Liver (tissue), 9 donors: Measurements from ENCODE around the gene CLASRP. TPM values are rescaled to one million over a fixed set of nuclear protein-coding genes. Genes with fewer than 3 reads are reported as not detected.
"Not testable (repeated sequence)": the region's sequence is repeated elsewhere in the genome, so short reads cannot be mapped to it uniquely, and the experiment has no call there.

Experiments used
- DNase-seq: peaks from one replicate; pipeline ENCODE4 v3.0.0-alpha.2; 2017; ENCODE audit warnings: low spot score
- H3K27ac ChIP-seq, 2 donors: one replicate each; pipeline ENCODE4 v1.7.0; 2013; ENCODE audit warnings: inconsistent platforms in 2 of 2, low read length in 2 of 2, control low read depth in 1 of 2, low read depth in 1 of 2, mild to moderate bottlenecking in 1 of 2
- H3K27me3 ChIP-seq, 4 donors: one replicate each; pipeline versions ENCODE4 v1.6.1 to v1.7.0; 2013; ENCODE audit warnings: low read length in 3 of 4, inconsistent platforms in 1 of 4, mild to moderate bottlenecking in 1 of 4, moderate library complexity in 1 of 4; ENCODE audit not compliant: control insufficient read depth in 4 of 4, insufficient read depth in 4 of 4
- H3K36me3 ChIP-seq, 4 donors: one replicate each; pipeline versions ENCODE4 v1.6.1 to v1.7.0; 2013; ENCODE audit warnings: low read length in 3 of 4, mild to moderate bottlenecking in 3 of 4, low read depth in 1 of 4, moderate library complexity in 1 of 4; ENCODE audit not compliant: control insufficient read depth in 4 of 4, insufficient read depth in 3 of 4
- H3K4me1 ChIP-seq, 4 donors: one replicate each; pipeline versions ENCODE4 v1.6.1 to v1.7.0; 2013; ENCODE audit warnings: low read length in 3 of 4, mild to moderate bottlenecking in 3 of 4, moderate library complexity in 1 of 4; ENCODE audit not compliant: control insufficient read depth in 4 of 4, insufficient read depth in 4 of 4
- H3K4me3 ChIP-seq, 3 donors: one replicate each; pipeline versions ENCODE4 v1.6.1 to v1.7.0; 2013; ENCODE audit warnings: low read length in 3 of 3, control low read depth in 1 of 3, low read depth in 1 of 3, mild to moderate bottlenecking in 1 of 3
- H3K9ac ChIP-seq, 2 donors: one replicate each; pipeline ENCODE4 v1.7.0; 2013; ENCODE audit warnings: low read length in 2 of 2, mild to moderate bottlenecking in 2 of 2, moderate library complexity in 2 of 2, control low read depth in 1 of 2, low read depth in 1 of 2
- H3K9me3 ChIP-seq, 4 donors: one replicate each; pipeline versions ENCODE4 v1.6.1 to v1.7.0; 2013; ENCODE audit warnings: low read length in 3 of 4; ENCODE audit not compliant: control insufficient read depth in 4 of 4
- CTCF ChIP-seq: fragments of 150-350 bp; IDR thresholded peaks from 2 replicates; pipeline ENCODE4 v1.5.1; 2017; ENCODE audit warnings: improper control_type of control experiment, low read depth, low read length; ENCODE audit not compliant: missing input control
- EGR1 ChIP-seq, 2 donors: IDR thresholded peaks; 2 replicates each; pipeline ENCODE4 v1.6.1; 2016 to 2018; ENCODE audit warnings: antibody characterized with exemption in 2 of 2, low read depth in 2 of 2
- FOXA1 ChIP-seq: IDR thresholded peaks from 2 replicates; pipeline ENCODE4 v1.6.1; 2016; ENCODE audit warnings: antibody characterized with exemption
- GABPA ChIP-seq, 2 donors: IDR thresholded peaks in 1 of 2; conservative IDR thresholded peaks in 1 of 2; 2 replicates each; pipeline ENCODE4 v1.6.1; 2016; ENCODE audit warnings: antibody characterized with exemption in 2 of 2, mild to moderate bottlenecking in 1 of 2, moderate library complexity in 1 of 2
- HNF4A ChIP-seq, 2 donors: conservative IDR thresholded peaks; 2 replicates each; pipeline ENCODE4 v1.6.1; 2016; ENCODE audit warnings: antibody characterized with exemption in 2 of 2, mild to moderate bottlenecking in 2 of 2
- JUND ChIP-seq, 2 donors: IDR thresholded peaks; 2 replicates each; pipeline ENCODE4 v1.6.1; 2016; ENCODE audit warnings: antibody characterized with exemption in 2 of 2
- RAD21 ChIP-seq, 2 donors: IDR thresholded peaks; 2 replicates each; pipeline ENCODE4 v1.6.1; 2016; ENCODE audit warnings: antibody characterized with exemption in 2 of 2, mild to moderate bottlenecking in 2 of 2
- REST ChIP-seq: IDR thresholded peaks from 2 replicates; pipeline ENCODE4 v1.6.1; 2016; ENCODE audit warnings: antibody characterized with exemption, mild to moderate bottlenecking
- RXRA ChIP-seq, 2 donors: IDR thresholded peaks; 2 replicates each; pipeline ENCODE4 v1.6.1; 2017 to 2018; ENCODE audit warnings: antibody characterized with exemption in 2 of 2, mild to moderate bottlenecking in 1 of 2
- SP1 ChIP-seq: IDR thresholded peaks from 2 replicates; pipeline ENCODE4 v1.6.1; 2018; ENCODE audit warnings: antibody characterized with exemption, mild to moderate bottlenecking
- TAF1 ChIP-seq: conservative IDR thresholded peaks from 2 replicates; pipeline ENCODE4 v1.6.1; 2016; ENCODE audit warnings: antibody characterized with exemption, mild to moderate bottlenecking
- YY1 ChIP-seq: IDR thresholded peaks from 2 replicates; pipeline ENCODE4 v1.6.1; 2016; ENCODE audit warnings: antibody characterized with exemption, mild to moderate bottlenecking
- ZBTB33 ChIP-seq: IDR thresholded peaks from 2 replicates; pipeline ENCODE4 v1.6.1; 2016; ENCODE audit warnings: antibody characterized with exemption
- WGBS: extraction: QIAGEN DNeasy Blood & Tissue Kit; methylation state at CpG from one replicate; pipeline ENCODE4 v1.1.7; 2013; 5-methylcytosine and 5-hydroxymethylcytosine counted together
- polyA plus RNA-seq, 2 donors: library from polyadenylated mRNA; stranded (reverse) in 1 of 2; unstranded in 1 of 2; fragments of 200-250 nt in 1 of 2; fragments of >200 nt in 1 of 2; fragmentation: Nextera tagmentation in 1 of 2; extraction: Ambion mirVana in 1 of 2; gene quantifications; one replicate each; pipeline versions ENCODE4 v1.2.1 to v1.2.3, GENCODE V29; 2013 to 2015
- total RNA-seq, 2 donors: library from RNA; depleted of rRNA; stranded (reverse); fragments of >200 nt; gene quantifications; one replicate each; pipeline ENCODE4 v1.2.3, GENCODE V29; 2014
- TF ChIP-seq, protein P1 (sequence below): IDR thresholded peaks from 2 replicates; pipeline ENCODE4 v1.6.1; 2016; ENCODE audit warnings: antibody characterized with exemption
- TF ChIP-seq, protein P2 (sequence below): IDR thresholded peaks from 2 replicates; pipeline ENCODE4 v1.6.1; 2016; ENCODE audit warnings: antibody characterized with exemption
- donor health status: healthy.
- donor health status: healthy.
- donor health status: healthy.
- donor health status: healthy.
- donor health status: healthy.

CLASRP gene
- total and polyA plus RNA-seq, 4 donors = 9.0 to 44.3 (median 12.8) TPM

DNA sequence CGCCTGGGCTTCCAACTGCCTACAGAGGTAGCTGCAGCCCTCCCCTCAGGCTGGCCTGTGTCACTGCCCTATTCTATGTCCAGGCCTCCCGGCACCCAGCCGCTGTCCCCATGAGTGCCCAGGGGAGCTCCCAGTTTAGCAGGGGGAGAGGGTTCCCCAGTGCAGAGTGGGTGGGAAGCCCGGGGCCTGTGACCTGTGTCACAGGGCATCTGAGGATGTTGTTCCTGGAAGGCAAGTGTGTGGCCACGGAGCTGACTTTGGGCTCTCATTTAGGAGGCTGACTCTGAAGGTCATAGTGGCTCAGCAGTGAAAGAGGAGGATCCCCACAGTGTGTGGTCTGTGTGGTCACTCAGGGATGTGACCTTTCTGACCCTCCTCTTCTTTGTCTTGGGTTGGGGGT is 79.3 kb downstream of the CLASRP start:
- Histone ChIP-seq H3K27me3 (no peaks in the 10 kb centered on the region), H3K9ac (no peak overlapping the region), H3K4me1 (peaks cover 3 to 11% (median 7%) of the 10 kb centered on the region in 4 donors), H3K9me3 (no peaks in the 10 kb centered on the region), H3K27ac (no peak overlapping the region), H3K36me3 (no peaks in the 10 kb centered on the region), H3K4me3 (no peak overlapping the region)
- DNase-seq = no peak
- 80% methylated on average over 5 of the region's 5 CpGs for WGBS
- TF ChIP-seq, protein P1, sequence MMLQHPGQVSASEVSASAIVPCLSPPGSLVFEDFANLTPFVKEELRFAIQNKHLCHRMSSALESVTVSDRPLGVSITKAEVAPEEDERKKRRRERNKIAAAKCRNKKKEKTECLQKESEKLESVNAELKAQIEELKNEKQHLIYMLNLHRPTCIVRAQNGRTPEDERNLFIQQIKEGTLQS = no peak
- no peak for TF ChIP-seq HNF4A (conservative IDR thresholded peaks at IDR 0.05)
- TF ChIP-seq CTCF = no peak
- TF ChIP-seq SP1 = no peak
- TF ChIP-seq EGR1 (IDR thresholded peaks at IDR 0.05; ENCODE audit: low read depth in 2 of 2) = no peak
- TF ChIP-seq RXRA (IDR thresholded peaks at IDR 0.05) = no peak
- TF ChIP-seq JUND (IDR thresholded peaks at IDR 0.05) = no peak

DNA sequence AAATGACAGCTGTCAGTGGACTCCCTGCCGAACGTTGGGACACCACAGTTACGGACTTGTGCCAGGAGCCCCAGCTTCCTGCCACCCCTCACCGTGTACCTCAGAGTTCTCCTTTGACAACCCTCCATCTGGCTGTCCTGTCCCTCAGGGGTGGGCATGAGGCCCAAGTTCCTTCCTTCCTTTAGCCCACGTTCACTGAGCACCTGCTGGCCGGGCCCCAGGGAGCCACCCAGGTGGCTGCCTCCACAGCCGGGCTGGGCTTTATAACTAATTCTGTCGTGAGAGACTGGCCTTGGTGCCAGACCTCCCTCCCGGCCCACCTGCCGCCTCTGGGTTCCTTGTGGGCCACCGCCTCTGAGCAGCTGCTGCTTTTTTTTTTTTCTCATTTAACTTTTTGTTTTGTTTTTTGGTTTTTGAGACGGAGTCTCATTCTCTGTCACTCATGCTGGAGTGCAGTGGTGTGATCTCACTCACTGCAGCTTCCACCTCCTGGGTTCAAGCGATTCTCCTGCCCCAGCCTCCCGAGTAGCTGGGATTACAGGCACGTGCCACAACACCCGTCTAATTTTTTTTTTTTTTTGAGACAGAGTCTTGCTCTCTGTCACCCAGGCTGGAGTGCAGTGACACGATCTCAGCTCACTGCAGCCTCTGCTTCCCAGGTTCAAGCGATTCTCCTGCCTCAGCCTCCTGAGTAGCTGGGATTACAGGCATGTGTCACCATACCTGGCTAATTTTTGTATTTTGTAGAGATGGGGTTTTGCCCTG is 79.9 kb downstream of the CLASRP start:
- H3K27me3 ChIP-seq, DNase-seq, H3K36me3 ChIP-seq, H3K9ac ChIP-seq, H3K4me3 ChIP-seq, H3K4me1 ChIP-seq, H3K27ac ChIP-seq, H3K9me3 ChIP-seq: not testable (repeated sequence)
- 73% methylated on average over 18 of the region's 18 CpGs for WGBS

- no peak for DNase-seq
- Histone ChIP-seq H3K4me3 (no peak overlapping the region), H3K27me3 (no peaks in the 10 kb centered on the region), H3K36me3 (no peaks in the 10 kb centered on the region), H3K9ac (no peak overlapping the region), H3K9me3 (no peaks in the 10 kb centered on the region), H3K4me1 (no peaks in the 10 kb centered on the region), H3K27ac (no peak overlapping the region)
- WGBS = 86% methylated on average over 6 of the region's 6 CpGs
- no peak for TF ChIP-seq TAF1
- TF ChIP-seq GABPA (IDR thresholded peaks at IDR 0.05 in 1 of 2, conservative IDR thresholded peaks at IDR 0.05 in 1 of 2) = no peak
- no peak for TF ChIP-seq ZBTB33
- no peak for TF ChIP-seq RAD21 (IDR thresholded peaks at IDR 0.05)
- TF ChIP-seq EGR1 (IDR thresholded peaks at IDR 0.05; ENCODE audit: low read depth in 2 of 2) = no peak
- TF ChIP-seq YY1 = no peak
- no peak for TF ChIP-seq CTCF
- TF ChIP-seq FOXA1 = no peak
- TF ChIP-seq REST = no peak
- TF ChIP-seq, protein P2, sequence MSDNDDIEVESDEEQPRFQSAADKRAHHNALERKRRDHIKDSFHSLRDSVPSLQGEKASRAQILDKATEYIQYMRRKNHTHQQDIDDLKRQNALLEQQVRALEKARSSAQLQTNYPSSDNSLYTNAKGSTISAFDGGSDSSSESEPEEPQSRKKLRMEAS = no peak
- TF ChIP-seq HNF4A (conservative IDR thresholded peaks at IDR 0.05) = no peak
These were observed 80.7 kb downstream of the CLASRP start for GRCh38 chr19:45119582-45119981.
